Osteoblast (primary cell): ENCODE results near the gene SLC7A1. TPM values are rescaled to one million over a fixed set of nuclear protein-coding genes. Genes with fewer than 3 reads are reported as not detected.

ENCODE experiments used
- DNase-seq: peaks from one replicate; pipeline ENCODE4 v3.0.0; 2011; ENCODE audit warnings: low spot score, mixed read lengths; ENCODE audit not compliant: insufficient read length; ENCODE audit errors: missing footprints
- H2AFZ ChIP-seq: 2 replicates; pipeline ENCODE4 v1.6.0; 2011; ENCODE audit warnings: mild to moderate bottlenecking, low read length
- H3K27ac ChIP-seq: 2 replicates; pipeline ENCODE4 v1.5.1; 2011; ENCODE audit warnings: mild to moderate bottlenecking, low read depth, low read length, moderate library complexity
- H3K27me3 ChIP-seq: 2 replicates; pipeline ENCODE4 v1.6.0; 2012; ENCODE audit warnings: mild to moderate bottlenecking, control low read depth, inconsistent platforms, low read length, moderate library complexity; ENCODE audit not compliant: insufficient read depth
- H3K36me3 ChIP-seq: 2 replicates; pipeline ENCODE4 v1.5.1; 2011; ENCODE audit warnings: mild to moderate bottlenecking, low read length, control low read depth, moderate library complexity; ENCODE audit not compliant: insufficient read depth
- H3K4me1 ChIP-seq: 2 replicates; pipeline ENCODE4 v1.5.1; 2011; ENCODE audit warnings: mild to moderate bottlenecking, low read length, control low read depth, moderate library complexity; ENCODE audit not compliant: insufficient read depth
- H3K4me2 ChIP-seq: 2 replicates; pipeline ENCODE4 v1.6.0; 2011; ENCODE audit warnings: mild to moderate bottlenecking, low read length; ENCODE audit not compliant: insufficient read depth
- H3K4me3 ChIP-seq: fragments of 200-600 bp; sonication (generic); 3 replicates; pipeline ENCODE4 v1.5.1; 2012; ENCODE audit warnings: mild to moderate bottlenecking, low read length, inconsistent platforms; ENCODE audit not compliant: insufficient read depth
- H3K79me2 ChIP-seq: 2 replicates; pipeline ENCODE4 v1.6.0; 2012; ENCODE audit warnings: mild to moderate bottlenecking, low read length, control low read depth, inconsistent platforms; ENCODE audit not compliant: insufficient read depth
- H3K9me3 ChIP-seq: 2 replicates; pipeline ENCODE4 v1.5.1; 2011; ENCODE audit warnings: low read depth, low read length, control low read depth
- H4K20me1 ChIP-seq: 2 replicates; pipeline ENCODE4 v1.6.0; 2012; ENCODE audit warnings: mild to moderate bottlenecking, low read length, control low read depth; ENCODE audit not compliant: insufficient read depth
- total RNA-seq: library from RNA; depleted of rRNA; stranded (reverse); fragments of >200 nt; gene quantifications from 2 replicates; pipeline ENCODE4 v1.2.3, GENCODE V29; 2012
- TF ChIP-seq, protein P1 (sequence below): IDR thresholded peaks from 2 replicates; pipeline ENCODE4 v1.5.1; 2011; ENCODE audit warnings: mild to moderate bottlenecking, low read depth, low read length, moderate library complexity; ENCODE audit errors: extremely low read depth

SLC7A1 gene
- total RNA-seq, 1 donor = 25.7 TPM

DNA sequence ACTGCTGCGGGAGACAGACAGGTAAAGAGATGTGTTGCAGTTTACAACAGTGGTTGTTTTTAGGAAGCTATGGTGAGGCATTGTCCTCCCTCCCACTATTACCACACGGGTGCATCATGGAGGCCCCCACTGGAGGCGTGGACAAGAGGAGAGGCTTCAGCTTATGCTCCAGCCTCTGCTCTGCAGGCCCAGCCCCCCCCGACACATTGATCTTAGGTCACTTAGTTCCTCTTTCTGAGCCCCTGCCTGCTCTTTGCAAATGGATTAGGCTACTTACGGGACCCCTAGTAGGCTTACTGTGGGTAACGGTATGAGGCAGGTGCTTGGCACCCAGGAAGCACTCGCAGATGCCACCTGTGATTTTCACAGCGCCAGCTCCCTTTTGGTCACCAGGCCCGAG, 123.9 kb downstream of the SLC7A1 start:
- peaks cover 6% of the 10 kb centered on the region for H3K27me3 ChIP-seq
- no peaks in the 10 kb centered on the region for H4K20me1 ChIP-seq
- no peaks in the 10 kb centered on the region for H3K4me1 ChIP-seq
- no peak overlapping the region for H3K27ac ChIP-seq
- H3K79me2 ChIP-seq = no peaks in the 10 kb centered on the region
- H3K36me3 ChIP-seq = no peaks in the 10 kb centered on the region
- no peak for DNase-seq
- no peak overlapping the region for H3K4me2 ChIP-seq
- TF ChIP-seq, protein P1, sequence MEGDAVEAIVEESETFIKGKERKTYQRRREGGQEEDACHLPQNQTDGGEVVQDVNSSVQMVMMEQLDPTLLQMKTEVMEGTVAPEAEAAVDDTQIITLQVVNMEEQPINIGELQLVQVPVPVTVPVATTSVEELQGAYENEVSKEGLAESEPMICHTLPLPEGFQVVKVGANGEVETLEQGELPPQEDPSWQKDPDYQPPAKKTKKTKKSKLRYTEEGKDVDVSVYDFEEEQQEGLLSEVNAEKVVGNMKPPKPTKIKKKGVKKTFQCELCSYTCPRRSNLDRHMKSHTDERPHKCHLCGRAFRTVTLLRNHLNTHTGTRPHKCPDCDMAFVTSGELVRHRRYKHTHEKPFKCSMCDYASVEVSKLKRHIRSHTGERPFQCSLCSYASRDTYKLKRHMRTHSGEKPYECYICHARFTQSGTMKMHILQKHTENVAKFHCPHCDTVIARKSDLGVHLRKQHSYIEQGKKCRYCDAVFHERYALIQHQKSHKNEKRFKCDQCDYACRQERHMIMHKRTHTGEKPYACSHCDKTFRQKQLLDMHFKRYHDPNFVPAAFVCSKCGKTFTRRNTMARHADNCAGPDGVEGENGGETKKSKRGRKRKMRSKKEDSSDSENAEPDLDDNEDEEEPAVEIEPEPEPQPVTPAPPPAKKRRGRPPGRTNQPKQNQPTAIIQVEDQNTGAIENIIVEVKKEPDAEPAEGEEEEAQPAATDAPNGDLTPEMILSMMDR = no peak
- no peak overlapping the region for H2AFZ ChIP-seq
- H3K4me3 ChIP-seq = no peak overlapping the region
- no peaks in the 10 kb centered on the region for H3K9me3 ChIP-seq

DNA sequence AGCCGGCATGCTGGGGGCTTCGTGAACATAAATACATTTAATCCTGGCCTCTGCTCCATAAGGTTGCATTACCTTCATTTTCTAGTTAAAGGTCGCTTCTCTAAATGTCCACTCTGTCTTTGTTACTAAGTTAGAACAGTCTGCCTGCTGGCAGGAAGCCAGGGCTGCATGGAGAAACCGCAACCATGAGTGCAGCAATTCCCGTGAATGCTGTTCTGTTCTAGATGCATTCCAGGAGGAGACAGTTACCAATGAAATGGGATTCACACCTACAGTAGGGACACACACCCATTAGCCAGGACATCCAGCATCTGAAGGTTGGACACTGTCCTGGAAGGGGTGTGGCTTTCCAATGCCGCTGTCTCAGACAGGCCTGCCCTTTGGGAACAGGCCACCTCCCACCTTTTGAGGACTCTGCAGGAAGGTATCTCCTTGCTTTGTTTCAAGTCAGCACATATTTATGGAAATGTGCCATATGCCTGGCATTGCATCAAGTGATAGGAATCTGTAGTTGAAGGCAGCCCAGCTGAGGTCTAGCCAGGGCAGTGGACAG, 129.7 kb downstream of the SLC7A1 start:
- Histone ChIP-seq H3K4me3 (no peak overlapping the region), H3K79me2 (no peaks in the 10 kb centered on the region), H3K9me3 (no peaks in the 10 kb centered on the region), H3K4me1 (peaks cover 4% of the 10 kb centered on the region), H3K27me3 (peaks cover 38% of the 10 kb centered on the region), H3K4me2 (peak overlapping the region; percentile 14), H4K20me1 (no peaks in the 10 kb centered on the region), H3K36me3 (no peaks in the 10 kb centered on the region), H3K27ac (no peak overlapping the region), H2AFZ (no peak overlapping the region)
- DNase-seq = no peak
- TF ChIP-seq, protein P1 = no peak

DNA sequence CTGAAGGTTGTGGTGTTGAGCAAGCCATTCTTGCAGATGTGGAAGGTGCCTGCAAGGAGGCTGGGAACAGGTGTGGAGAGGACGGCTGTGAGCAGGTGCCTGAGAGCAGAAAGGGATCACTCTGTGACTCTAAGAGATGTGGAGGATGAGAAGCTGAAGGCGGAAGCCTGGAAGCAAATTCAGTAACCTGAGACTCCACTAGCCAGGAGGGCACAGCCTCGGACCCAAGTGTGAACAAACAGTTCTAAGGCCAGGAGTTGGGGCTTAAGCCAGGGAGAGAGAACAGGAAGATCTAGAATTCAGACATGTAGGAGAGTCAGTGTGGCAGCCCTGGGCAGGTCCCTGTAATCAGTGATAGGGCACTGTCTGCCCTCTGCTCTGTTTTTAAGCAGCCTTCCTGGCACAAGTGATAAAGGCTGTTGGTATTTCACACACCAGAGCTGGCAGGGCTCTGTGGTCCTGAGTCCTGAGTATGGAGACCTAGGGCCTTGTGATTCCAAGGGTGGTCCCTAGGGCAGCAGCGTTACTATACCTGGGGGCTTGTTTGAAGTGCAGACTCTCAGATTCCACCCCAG, 131.3 kb downstream of the SLC7A1 start:
- no peak overlapping the region for H3K4me3 ChIP-seq
- DNase-seq = no peak
- H3K9me3 ChIP-seq = no peaks in the 10 kb centered on the region
- no peaks in the 10 kb centered on the region for H4K20me1 ChIP-seq
- H3K36me3 ChIP-seq = no peaks in the 10 kb centered on the region
- TF ChIP-seq, protein P1 = no peak
- no peak overlapping the region for H3K4me2 ChIP-seq
- peaks cover 48% of the 10 kb centered on the region for H3K27me3 ChIP-seq
- peaks cover 4% of the 10 kb centered on the region for H3K4me1 ChIP-seq
- H3K27ac ChIP-seq = no peak overlapping the region
- no peaks in the 10 kb centered on the region for H3K79me2 ChIP-seq
- H2AFZ ChIP-seq = no peak overlapping the region

DNA sequence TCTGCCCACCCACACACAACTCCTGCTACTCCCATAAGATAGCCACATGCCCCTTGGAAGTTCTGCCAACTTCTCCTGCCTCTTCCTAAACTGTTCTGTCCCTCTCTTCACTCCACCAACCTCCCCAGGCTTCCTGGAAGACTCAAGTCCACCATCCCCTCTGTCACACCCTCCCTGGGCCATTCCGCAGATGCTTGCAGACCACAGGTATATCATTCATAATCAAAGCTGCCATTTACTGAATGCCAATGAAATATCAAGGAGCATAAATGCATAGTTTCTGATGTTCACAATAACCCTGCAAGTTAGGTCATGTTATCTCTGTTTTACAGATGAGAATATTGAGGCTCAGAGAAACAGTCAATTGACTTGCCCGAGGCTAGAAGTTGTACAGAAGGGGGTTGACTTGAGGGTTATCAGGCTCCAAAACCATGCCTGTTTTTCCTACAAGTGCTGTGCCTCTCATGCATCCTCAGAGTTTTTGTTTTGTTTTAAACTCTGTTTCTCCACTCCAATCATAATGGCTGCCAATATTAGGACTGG, 135.6 kb downstream of the SLC7A1 start:
- H3K9me3 ChIP-seq = no peaks in the 10 kb centered on the region
- H3K4me2 ChIP-seq = no peak overlapping the region
- DNase-seq = no peak
- H3K4me3 ChIP-seq = no peak overlapping the region
- no peaks in the 10 kb centered on the region for H4K20me1 ChIP-seq
- no peak overlapping the region for H2AFZ ChIP-seq
- no peak overlapping the region for H3K27ac ChIP-seq
- H3K79me2 ChIP-seq = no peaks in the 10 kb centered on the region
- peaks cover 12% of the 10 kb centered on the region for H3K4me1 ChIP-seq
- H3K27me3 ChIP-seq = peaks cover 43% of the 10 kb centered on the region
- TF ChIP-seq, protein P1 = no peak
- no peaks in the 10 kb centered on the region for H3K36me3 ChIP-seq
